Mucosa of stomach (tissue), 1 donor: Measurements from ENCODE around the gene SNX24.
"Not testable (repeated sequence)": the region's sequence is repeated elsewhere in the genome, so short reads cannot be mapped to it uniquely, and the experiment has no call there.

ENCODE experiments used
- H3K27me3 ChIP-seq: one replicate; pipeline ENCODE4 v1.7.0; 2013; ENCODE audit warnings: mild to moderate bottlenecking, low read length; ENCODE audit not compliant: control insufficient read depth, insufficient read depth
- H3K36me3 ChIP-seq: one replicate; pipeline ENCODE4 v1.7.0; 2013; ENCODE audit warnings: low read length; ENCODE audit not compliant: control insufficient read depth, insufficient read depth
- H3K4me1 ChIP-seq: one replicate; pipeline ENCODE4 v1.7.0; 2013; ENCODE audit warnings: mild to moderate bottlenecking, low read length; ENCODE audit not compliant: control insufficient read depth, insufficient read depth
- H3K4me3 ChIP-seq: one replicate; pipeline ENCODE4 v1.7.0; 2013; ENCODE audit warnings: low read length
- H3K9ac ChIP-seq: one replicate; pipeline ENCODE4 v1.7.0; 2013; ENCODE audit warnings: mild to moderate bottlenecking, low read length, moderate library complexity
- H3K9me3 ChIP-seq: one replicate; pipeline ENCODE4 v1.7.0; 2013; ENCODE audit warnings: mild to moderate bottlenecking, low read length, moderate library complexity; ENCODE audit not compliant: control insufficient read depth
- donor health status: Pancreatic carcinoma.

SNX24 gene

DNA sequence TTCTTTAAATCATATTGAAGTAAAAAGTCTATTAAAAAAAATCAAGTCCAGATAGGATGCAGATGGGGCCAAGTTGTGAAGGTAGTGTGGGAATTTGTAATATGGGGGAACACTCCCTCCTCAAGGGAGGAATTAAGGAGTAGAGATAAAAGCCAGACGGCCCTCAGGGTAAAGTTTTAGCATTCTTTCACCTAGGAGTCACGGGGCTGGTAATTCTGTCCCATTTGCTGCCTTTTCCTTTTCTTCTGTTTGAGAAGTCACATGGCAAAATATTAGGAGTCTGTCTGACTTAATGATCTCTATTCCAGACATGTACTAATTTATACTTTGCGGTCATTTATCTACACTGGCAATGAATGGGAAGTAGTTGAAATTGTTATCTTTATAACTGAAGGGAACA is 61.9 kb downstream of the SNX24 start:
- H3K9ac ChIP-seq: no peak overlapping the region
- H3K4me3 ChIP-seq: no peak overlapping the region
- no peaks in the 10 kb centered on the region for H3K36me3 ChIP-seq
- no peaks in the 10 kb centered on the region for H3K27me3 ChIP-seq
- H3K9me3 ChIP-seq: no peaks in the 10 kb centered on the region
- no peaks in the 10 kb centered on the region for H3K4me1 ChIP-seq

DNA sequence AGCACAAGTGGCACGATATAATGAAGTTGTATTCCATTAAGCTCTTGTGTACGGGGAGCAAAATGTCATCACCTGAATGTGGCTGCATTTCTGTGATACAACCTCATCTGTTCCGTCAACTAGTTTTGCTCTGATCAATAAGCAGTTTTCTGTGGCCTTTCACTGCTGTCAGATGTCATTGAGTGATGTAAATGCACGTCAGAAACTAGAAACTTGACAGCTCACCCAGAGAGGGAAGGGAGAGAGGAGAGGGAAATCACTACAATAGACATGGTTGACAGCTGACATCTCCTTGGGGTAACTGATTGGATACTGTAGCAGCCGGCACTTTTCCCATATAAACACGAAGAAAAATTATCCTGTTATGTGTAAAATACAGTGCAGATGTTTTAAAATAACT is 62.7 kb downstream of the SNX24 start:
- H3K36me3 ChIP-seq: no peaks in the 10 kb centered on the region

GRCh38 chr5:122908662-122909061 is 63.2 kb downstream of the SNX24 start:
- H3K27me3 ChIP-seq: no peaks in the 10 kb centered on the region
- no peaks in the 10 kb centered on the region for H3K4me1 ChIP-seq
- H3K9ac ChIP-seq: no peak overlapping the region
- H3K4me3 ChIP-seq: no peak overlapping the region
- no peaks in the 10 kb centered on the region for H3K9me3 ChIP-seq
- no peaks in the 10 kb centered on the region for H3K36me3 ChIP-seq

More for the DNA sequence above, 62.7 kb downstream of the SNX24 start:
- Histone ChIP-seq H3K9me3 (no peaks in the 10 kb centered on the region), H3K4me1 (no peaks in the 10 kb centered on the region), H3K9ac (no peak overlapping the region), H3K27me3 (no peaks in the 10 kb centered on the region), H3K4me3 (no peak overlapping the region)

DNA sequence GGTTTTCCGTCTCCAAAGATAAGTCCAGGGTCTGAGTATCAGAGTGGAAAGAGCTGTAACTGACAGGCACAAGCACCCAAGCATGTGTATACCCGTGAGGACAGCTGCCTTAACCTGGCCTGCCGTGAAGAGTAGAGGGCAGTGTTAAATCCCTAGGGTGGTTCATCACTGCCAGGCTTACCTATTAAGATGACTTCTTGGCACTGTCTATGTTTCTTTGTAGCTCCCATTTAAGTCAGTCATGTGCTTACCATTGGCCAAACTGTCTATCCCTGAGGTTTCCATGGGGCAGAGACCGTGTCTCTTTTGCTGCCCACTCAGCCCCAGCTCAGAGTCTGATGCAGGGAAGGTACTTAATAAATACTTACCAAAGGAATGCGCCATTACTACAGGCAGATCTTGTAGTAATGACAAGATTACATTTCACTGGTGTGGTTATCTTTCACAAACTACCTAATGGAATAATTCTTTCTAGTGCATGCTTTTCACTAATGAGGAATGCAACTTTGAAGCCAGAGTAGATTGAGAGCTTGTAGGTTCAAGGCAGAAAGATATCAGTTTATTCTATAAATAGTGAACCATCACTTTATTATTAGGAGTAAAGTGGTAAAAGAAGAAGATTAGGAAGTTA is 64.2 kb downstream of the SNX24 start:
- Histone ChIP-seq H3K4me3 (no peak overlapping the region), H3K4me1 (no peaks in the 10 kb centered on the region), H3K9ac (no peak overlapping the region), H3K36me3 (no peaks in the 10 kb centered on the region), H3K27me3 (no peaks in the 10 kb centered on the region), H3K9me3 (no peaks in the 10 kb centered on the region)

DNA sequence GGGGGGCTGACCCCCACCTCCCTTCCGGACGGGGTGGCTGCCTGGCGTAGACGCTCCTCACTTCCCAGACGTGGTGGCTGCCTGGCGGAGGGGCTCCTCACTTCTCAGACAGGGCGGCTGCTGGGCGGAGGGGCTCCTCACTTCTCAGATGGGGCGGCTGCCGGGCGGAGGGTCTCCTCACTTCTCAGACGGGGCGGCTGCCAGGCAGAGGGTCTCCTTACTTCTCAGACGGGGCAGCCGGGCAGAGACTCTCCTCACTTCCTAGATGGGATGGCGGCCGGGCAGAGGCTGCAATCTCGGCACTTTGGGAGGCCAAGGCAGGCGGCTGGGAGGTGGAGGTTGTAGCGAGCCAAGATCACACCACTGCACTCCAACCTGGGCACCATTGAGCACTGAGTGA is 68.0 kb downstream of the SNX24 start:
- H3K4me3 ChIP-seq, H3K36me3 ChIP-seq, H3K27me3 ChIP-seq, H3K9me3 ChIP-seq, H3K4me1 ChIP-seq, H3K9ac ChIP-seq: not testable (repeated sequence)

DNA sequence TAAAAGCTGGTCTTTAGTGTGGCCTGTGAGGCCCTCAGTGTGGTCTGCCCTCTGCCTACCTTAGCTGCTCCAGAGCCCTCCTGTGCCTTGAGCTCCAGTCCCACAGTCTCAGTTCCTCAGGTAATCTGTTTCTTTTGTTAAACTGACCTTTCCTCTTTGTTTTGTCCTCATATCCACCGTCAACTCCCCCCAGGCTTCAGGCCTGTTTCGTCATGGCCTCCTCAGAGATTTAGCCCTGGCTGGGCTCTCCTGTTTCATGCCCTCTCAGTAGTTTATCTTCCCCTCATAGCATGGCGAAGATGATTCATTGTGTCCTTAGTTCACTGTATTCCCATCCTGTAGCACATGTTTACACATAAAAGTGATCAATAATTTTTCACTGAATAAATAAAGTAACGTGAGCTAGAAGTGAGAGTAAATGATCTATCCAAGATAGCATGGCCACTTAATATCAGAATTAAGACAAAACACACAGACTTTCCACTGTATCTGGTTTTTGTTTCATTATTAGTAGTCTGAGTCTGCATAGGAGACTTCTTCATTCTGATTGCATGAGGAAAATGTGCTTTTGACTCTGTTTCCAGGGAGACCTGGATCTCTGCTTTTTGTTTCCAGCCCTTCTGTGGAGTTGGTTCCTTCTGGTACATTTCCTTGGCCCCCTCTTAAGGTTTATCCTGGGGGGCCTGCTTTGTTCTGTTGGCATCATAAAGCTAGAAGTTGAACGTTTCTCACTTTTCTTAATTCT is 70.5 kb downstream of the SNX24 start:
- Histone ChIP-seq H3K4me3 (no peak overlapping the region), H3K36me3 (no peaks in the 10 kb centered on the region), H3K9me3 (no peaks in the 10 kb centered on the region), H3K27me3 (no peaks in the 10 kb centered on the region), H3K9ac (no peak overlapping the region), H3K4me1 (no peaks in the 10 kb centered on the region)

GRCh38 chr5:122916490-122916889 is 71.1 kb downstream of the SNX24 start:
- Histone ChIP-seq H3K36me3 (no peaks in the 10 kb centered on the region), H3K4me1 (no peaks in the 10 kb centered on the region), H3K9ac (no peak overlapping the region), H3K9me3 (no peaks in the 10 kb centered on the region), H3K4me3 (no peak overlapping the region), H3K27me3 (no peaks in the 10 kb centered on the region)

DNA sequence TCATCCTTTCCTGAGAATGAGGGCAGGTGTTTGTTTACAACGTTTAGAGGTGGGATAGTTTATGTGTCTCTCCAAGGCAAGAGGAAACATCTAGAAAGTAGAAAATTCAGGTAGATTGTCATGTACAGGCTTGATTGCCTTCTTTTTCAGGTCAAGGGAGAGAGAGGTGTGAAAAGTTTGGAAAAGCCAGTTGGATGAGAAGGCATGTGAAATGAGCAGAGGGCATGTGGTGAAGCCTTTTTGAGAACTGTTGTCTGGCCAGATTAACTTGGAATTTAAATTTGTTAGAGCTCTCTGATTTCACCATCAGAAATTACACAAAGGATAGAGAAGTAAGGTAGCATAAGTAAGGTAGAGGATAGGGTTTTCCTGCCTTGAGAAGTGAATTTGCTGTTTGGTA is 74.6 kb downstream of the SNX24 start:
- no peaks in the 10 kb centered on the region for H3K4me1 ChIP-seq
- H3K9ac ChIP-seq: no peak overlapping the region
- H3K4me3 ChIP-seq: no peak overlapping the region
- no peaks in the 10 kb centered on the region for H3K27me3 ChIP-seq
- no peaks in the 10 kb centered on the region for H3K36me3 ChIP-seq
- H3K9me3 ChIP-seq: no peaks in the 10 kb centered on the region

DNA sequence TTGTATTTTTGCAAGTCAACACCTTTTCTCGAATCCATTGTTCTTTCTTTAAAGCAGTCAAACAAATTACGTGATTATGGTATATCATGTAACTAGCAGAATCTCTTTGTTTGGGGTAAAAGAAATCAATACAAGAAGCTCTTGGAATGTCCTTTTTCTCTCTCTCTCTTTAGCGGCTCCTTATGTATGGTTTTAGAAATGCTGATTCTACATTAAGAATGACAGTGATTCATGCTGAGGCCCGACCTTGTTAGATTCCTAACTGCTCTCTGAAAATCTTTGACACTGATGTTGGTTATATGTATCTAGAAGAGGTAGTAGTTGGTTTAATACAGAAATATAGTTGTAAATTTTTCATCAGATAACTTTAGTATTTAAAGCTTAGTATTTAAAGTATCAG is 76.4 kb downstream of the SNX24 start:
- no peaks in the 10 kb centered on the region for H3K27me3 ChIP-seq
- H3K9ac ChIP-seq: no peak overlapping the region
- H3K4me1 ChIP-seq: no peaks in the 10 kb centered on the region

DNA sequence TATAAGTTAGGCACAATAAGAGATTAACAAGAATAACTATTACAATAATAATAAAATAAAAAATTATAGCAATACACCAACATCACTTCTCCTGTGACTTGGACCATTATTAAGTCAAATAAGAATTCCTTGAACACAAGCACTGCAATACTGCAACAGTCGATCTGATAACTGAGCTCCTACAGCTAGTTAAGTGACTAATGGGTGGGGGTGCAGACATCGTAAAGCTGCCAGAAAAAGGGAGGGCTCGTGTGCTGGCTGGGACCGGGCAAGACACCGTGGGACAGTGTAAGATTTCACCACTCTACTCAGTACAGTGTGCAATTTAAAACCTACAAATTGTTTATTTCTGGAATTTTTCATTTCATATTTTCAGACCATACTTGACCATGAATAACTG is 78.8 kb downstream of the SNX24 start:
- no peaks in the 10 kb centered on the region for H3K36me3 ChIP-seq
- no peak overlapping the region for H3K4me3 ChIP-seq
- H3K4me1 ChIP-seq: no peaks in the 10 kb centered on the region
- H3K9ac ChIP-seq: no peak overlapping the region
- no peaks in the 10 kb centered on the region for H3K27me3 ChIP-seq
- no peaks in the 10 kb centered on the region for H3K9me3 ChIP-seq

More for the DNA sequence above, 76.4 kb downstream of the SNX24 start:
- no peaks in the 10 kb centered on the region for H3K9me3 ChIP-seq
- H3K4me3 ChIP-seq: no peak overlapping the region
- H3K36me3 ChIP-seq: no peaks in the 10 kb centered on the region

DNA sequence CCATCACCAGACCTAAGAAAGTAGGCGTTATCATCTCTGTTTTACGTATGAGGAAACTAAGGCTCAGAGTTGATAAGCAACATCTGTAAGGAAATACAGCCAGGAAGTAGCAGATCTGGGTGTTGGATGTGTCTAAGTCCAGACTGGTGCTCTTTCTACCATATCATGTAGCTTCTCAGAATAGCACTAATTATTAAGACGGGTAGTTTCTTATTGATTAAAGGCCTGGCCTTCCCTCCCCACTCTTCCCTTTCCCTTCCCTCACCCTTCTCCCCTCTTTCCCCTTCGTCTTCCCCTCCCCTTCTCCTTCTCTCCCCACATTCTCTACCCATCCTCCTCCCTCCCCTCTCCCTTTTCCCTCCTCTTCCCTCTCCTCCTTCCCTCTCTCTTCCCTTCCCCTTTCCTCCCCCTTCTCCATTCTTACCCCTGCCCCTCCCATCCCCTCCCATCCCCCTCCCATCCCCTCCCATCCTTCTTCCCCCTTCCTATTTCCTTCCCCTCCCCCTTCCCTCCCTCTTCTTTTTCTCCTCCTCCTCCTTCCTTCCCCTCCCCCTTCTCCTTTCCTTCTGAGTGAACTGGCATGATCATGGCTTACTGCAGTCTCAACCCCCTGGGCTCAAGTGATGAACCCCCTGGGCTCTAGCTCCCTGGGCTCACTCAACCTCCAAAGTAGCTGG is 79.4 kb downstream of the SNX24 start:
- no peaks in the 10 kb centered on the region for H3K36me3 ChIP-seq
- no peak overlapping the region for H3K4me3 ChIP-seq
- no peak overlapping the region for H3K9ac ChIP-seq
- no peaks in the 10 kb centered on the region for H3K27me3 ChIP-seq
- no peaks in the 10 kb centered on the region for H3K9me3 ChIP-seq
- H3K4me1 ChIP-seq: no peaks in the 10 kb centered on the region

- H3K27me3 ChIP-seq: no peaks in the 10 kb centered on the region
- H3K9ac ChIP-seq: no peak overlapping the region
- no peaks in the 10 kb centered on the region for H3K4me1 ChIP-seq
- no peaks in the 10 kb centered on the region for H3K9me3 ChIP-seq
- H3K36me3 ChIP-seq: no peaks in the 10 kb centered on the region
- no peak overlapping the region for H3K4me3 ChIP-seq
Observed at GRCh38 chr5:122929001-122929400, 83.6 kb downstream of the SNX24 start.
